DOHH2 (cell line): ENCODE results near the gene C4orf46.

Source experiments
- H3F3A ChIP-seq: fragments of 200-600 bp; sonication (generic), shearing (Covaris generic); 2 replicates; pipeline ENCODE4 v1.6.0; 2016; ENCODE audit warnings: antibody characterized with exemption, mild to moderate bottlenecking; ENCODE audit not compliant: control insufficient read depth, insufficient read depth
- H3K27ac ChIP-seq: fragments of 200-600 bp; sonication (generic); 2 replicates; pipeline ENCODE4 v1.5.1; 2014; ENCODE audit warnings: low read depth, mild to moderate bottlenecking, low read length, moderate library complexity
- H3K27me3 ChIP-seq: fragments of 200-600 bp; sonication (generic); 2 replicates; pipeline ENCODE4 v1.6.1; 2014; ENCODE audit warnings: mild to moderate bottlenecking, low read length, mixed read lengths; ENCODE audit not compliant: control insufficient read depth
- H3K36me3 ChIP-seq: fragments of 200-600 bp; sonication (generic); 2 replicates; pipeline ENCODE4 v1.6.1; 2014; ENCODE audit warnings: mild to moderate bottlenecking, low read length, moderate library complexity, mixed read lengths; ENCODE audit not compliant: control insufficient read depth
- H3K4me1 ChIP-seq: fragments of 200-600 bp; sonication (generic); 2 replicates; pipeline ENCODE4 v1.6.1; 2014; ENCODE audit warnings: mild to moderate bottlenecking, low read length, mixed read lengths; ENCODE audit not compliant: control insufficient read depth
- H3K4me2 ChIP-seq: fragments of 200-600 bp; sonication (generic); 2 replicates; pipeline ENCODE4 v1.6.0; 2014; ENCODE audit warnings: mild to moderate bottlenecking, low read length, moderate library complexity
- H3K4me3 ChIP-seq: fragments of 200-600 bp; sonication (generic); 2 replicates; pipeline ENCODE4 v1.5.1; 2014; ENCODE audit warnings: mild to moderate bottlenecking, low read length, mixed read lengths
- H3K79me2 ChIP-seq: fragments of 200-600 bp; sonication (generic); 2 replicates; pipeline ENCODE4 v1.6.1; 2014; ENCODE audit warnings: mild to moderate bottlenecking, low read length, mixed read lengths; ENCODE audit not compliant: control insufficient read depth
- H3K9me2 ChIP-seq: fragments of 200-600 bp; sonication (generic); replicated peaks from 2 replicates; pipeline ENCODE4 v1.6.1; 2014; ENCODE audit warnings: mild to moderate bottlenecking, low read length, mixed read lengths; ENCODE audit not compliant: control insufficient read depth
- H3K9me3 ChIP-seq: fragments of 200-600 bp; sonication (generic); 2 replicates; pipeline ENCODE4 v1.6.1; 2014; ENCODE audit warnings: antibody characterized with exemption, low read length, mixed read lengths; ENCODE audit not compliant: control insufficient read depth, insufficient read depth
- H4K20me1 ChIP-seq: fragments of 200-600 bp; sonication (generic); 2 replicates; pipeline ENCODE4 v1.6.0; 2014; ENCODE audit warnings: low read depth, mild to moderate bottlenecking, antibody characterized with exemption, low read length, moderate library complexity; ENCODE audit not compliant: control insufficient read depth, insufficient read depth
- CTCF ChIP-seq: fragments of 200-600 bp; sonication (generic); IDR thresholded peaks from one replicate; pipeline ENCODE4 v1.5.1; 2014; ENCODE audit warnings: antibody characterized with exemption, mild to moderate bottlenecking, low read depth, low read length; ENCODE audit not compliant: poor library complexity, severe bottlenecking
- EZH2phosphoT487 ChIP-seq: fragments of 200-600 bp; sonication (generic); IDR thresholded peaks from 2 replicates; pipeline ENCODE4 v1.6.1; 2017; ENCODE audit warnings: borderline replicate concordance, mild to moderate bottlenecking, antibody characterized with exemption, low read length, moderate library complexity, mixed read lengths

C4orf46 gene

GRCh38 chr4:158621729-158622128 lies 50.0 kb downstream of the C4orf46 start:
- no peaks in the 10 kb centered on the region for H3F3A ChIP-seq
- no peak overlapping the region for H3K4me3 ChIP-seq
- no peaks in the 10 kb centered on the region for H3K36me3 ChIP-seq
- H3K79me2 ChIP-seq = no peaks in the 10 kb centered on the region
- H3K27ac ChIP-seq = no peak overlapping the region
- no peaks in the 10 kb centered on the region for H3K9me3 ChIP-seq
- H3K4me1 ChIP-seq = no peaks in the 10 kb centered on the region
- no peak overlapping the region for H3K4me2 ChIP-seq
- no peaks in the 10 kb centered on the region for H4K20me1 ChIP-seq
- no peaks in the 10 kb centered on the region for H3K9me2 ChIP-seq
- TF ChIP-seq CTCF (no peak), EZH2phosphoT487 (no peak)
- peaks cover 6% of the 10 kb centered on the region for H3K27me3 ChIP-seq

GRCh38 chr4:158617956-158618355 lies 53.7 kb downstream of the C4orf46 start:
- Histone ChIP-seq H3K4me3 (no peak overlapping the region), H3K9me2 (no peaks in the 10 kb centered on the region), H3K36me3 (no peaks in the 10 kb centered on the region), H3K79me2 (no peaks in the 10 kb centered on the region), H3K4me2 (no peak overlapping the region), H3K9me3 (no peaks in the 10 kb centered on the region), H4K20me1 (no peaks in the 10 kb centered on the region), H3F3A (no peaks in the 10 kb centered on the region), H3K27me3 (peaks cover 3% of the 10 kb centered on the region), H3K27ac (no peak overlapping the region), H3K4me1 (no peaks in the 10 kb centered on the region)
- TF ChIP-seq EZH2phosphoT487 (no peak), CTCF (no peak)
